H1 (cell line): ENCODE data around the gene PIANP. TPM values are rescaled to one million over a fixed set of nuclear protein-coding genes. Genes with fewer than 3 reads are reported as not detected.
A peak's percentile ranks its signal among the peaks of the same experiment; 100 is the strongest.

Experiments used
- CTCF ChIA-PET: fragments of 300-600 bp; sonication (Branson Sonifier 250); formaldehyde crosslinking; loops from one replicate; lab custom pipeline; 2021; ENCODE audit not compliant: partially characterized antibody; lab: Charles Lee
- POLR2A ChIA-PET: fragments of 300-600 bp; sonication (Branson Sonifier 250); formaldehyde crosslinking; loops from one replicate; lab custom pipeline; 2021; ENCODE audit warnings: inconsistent platforms; ENCODE audit not compliant: partially characterized antibody; lab: Charles Lee
- DNase-seq, 2 experiments: peaks; one replicate each; pipeline versions ENCODE4 v3.0.0 to v3.0.0-alpha.2; 2010 to 2022; ENCODE audit warnings: low spot score in 2 of 2, low read depth in 1 of 2, mixed read lengths in 1 of 2
- FAIRE-seq: peaks from 2 replicates; lab custom pipeline; 2011; peaks lifted over from hg19 to GRCh38; lab: Jason Lieb, UNC
- H2AFZ ChIP-seq: 2 replicates; pipeline ENCODE4 v1.8.1; 2012; ENCODE audit warnings: low read length, inconsistent platforms
- H2AK5ac ChIP-seq: 2 replicates; pipeline ENCODE4 v1.6.1; 2013; ENCODE audit warnings: low read depth, low read length
- H2BK120ac ChIP-seq: replicated peaks from 2 replicates; pipeline ENCODE3; 2013; ENCODE audit warnings: low read depth, low read length, inconsistent platforms
- H2BK12ac ChIP-seq: 2 replicates; pipeline ENCODE4 v1.6.1; 2013; ENCODE audit warnings: low read depth, low read length
- H2BK15ac ChIP-seq: 2 replicates; pipeline ENCODE4 v1.6.1; 2013; ENCODE audit warnings: low read length
- H2BK20ac ChIP-seq: 2 replicates; pipeline ENCODE4 v1.6.1; 2013; ENCODE audit warnings: low read length
- H2BK5ac ChIP-seq: 2 replicates; pipeline ENCODE4 v1.6.1; 2013; ENCODE audit warnings: low read depth, low read length
- H3K14ac ChIP-seq: 2 replicates; pipeline ENCODE4 v1.6.1; 2013; ENCODE audit warnings: inconsistent platforms; ENCODE audit not compliant: insufficient read length
- H3K18ac ChIP-seq: 2 replicates; pipeline ENCODE4 v1.6.1; 2013; ENCODE audit warnings: low read length; ENCODE audit errors: extremely low read depth
- H3K23ac ChIP-seq: 2 replicates; pipeline ENCODE4 v1.6.1; 2013; ENCODE audit warnings: inconsistent platforms; ENCODE audit not compliant: insufficient read length
- H3K23me2 ChIP-seq: 2 replicates; pipeline ENCODE4 v1.6.1; 2013; ENCODE audit warnings: low read depth, low read length
- H3K27ac ChIP-seq: 2 replicates; pipeline ENCODE4 v1.6.1; 2011; ENCODE audit warnings: low read depth, low read length, inconsistent platforms
- H3K27me3 ChIP-seq, 4 experiments: replicated peaks in 1 of 4; 1 replicate in 1 of 4; 2 replicates in 3 of 4; pipeline versions ENCODE4 v1.6.1 to v1.8.1; 2011 to 2013; ENCODE audit warnings: low read length in 3 of 4, mild to moderate bottlenecking in 3 of 4, inconsistent platforms in 2 of 4, mixed read lengths in 2 of 4, moderate library complexity in 1 of 4; ENCODE audit not compliant: control insufficient read depth in 3 of 4, insufficient read depth in 3 of 4; ENCODE audit errors: extremely low read depth in 1 of 4
- H3K36me3 ChIP-seq, 4 experiments: 2 replicates each; pipeline versions ENCODE4 v1.6.1 to v1.8.1; 2011 to 2013; ENCODE audit warnings: mild to moderate bottlenecking in 4 of 4, low read length in 3 of 4, moderate library complexity in 2 of 4, control low read depth in 1 of 4, inconsistent platforms in 1 of 4; ENCODE audit not compliant: insufficient read depth in 4 of 4, control insufficient read depth in 2 of 4
- H3K4ac ChIP-seq: replicated peaks from 2 replicates; pipeline ENCODE3; 2013; ENCODE audit warnings: low read length, low read depth, mixed read lengths, inconsistent platforms; ENCODE audit not compliant: insufficient read length
- H3K4me1 ChIP-seq, 4 experiments: replicated peaks in 1 of 4; 1 replicate in 1 of 4; 2 replicates in 3 of 4; pipeline versions ENCODE4 v1.6.1 to v1.8.1; 2011 to 2013; ENCODE audit warnings: low read length in 3 of 4, inconsistent platforms in 2 of 4, mixed read lengths in 1 of 4; ENCODE audit not compliant: insufficient read depth in 4 of 4, control insufficient read depth in 3 of 4
- H3K4me2 ChIP-seq, 2 experiments: 2 replicates each; pipeline versions ENCODE4 v1.6.1 to v1.8.1; 2011 to 2013; ENCODE audit warnings: low read depth in 2 of 2, low read length in 2 of 2, control low read depth in 1 of 2, inconsistent platforms in 1 of 2, mild to moderate bottlenecking in 1 of 2; ENCODE audit not compliant: insufficient read depth in 1 of 2
- H3K4me3 ChIP-seq, 4 experiments: fragments of 200-600, 300-600 bp in 1 of 4; sonication (generic), shearing (Covaris generic), sonication (Bioruptor Twin) in 1 of 4; 2 replicates each; pipeline versions ENCODE4 v1.5.1 to v1.8.1; 2011 to 2016; ENCODE audit warnings: low read length in 4 of 4, low read depth in 3 of 4, control low read depth in 2 of 4, inconsistent platforms in 2 of 4, mild to moderate bottlenecking in 2 of 4, mixed read lengths in 1 of 4, moderate library complexity in 1 of 4; ENCODE audit not compliant: insufficient read depth in 2 of 4; ENCODE audit errors: extremely low read depth in 1 of 4
- H3K56ac ChIP-seq: replicated peaks from 2 replicates; pipeline ENCODE3; 2013; ENCODE audit warnings: low read depth, mild to moderate bottlenecking, mixed read lengths, low read length, inconsistent platforms; ENCODE audit not compliant: insufficient read length
- H3K79me1 ChIP-seq: 2 replicates; pipeline ENCODE4 v1.6.1; 2013; ENCODE audit warnings: low read depth, low read length, control low read depth
- H3K79me2 ChIP-seq, 2 experiments: 2 replicates each; pipeline versions ENCODE4 v1.6.1 to v1.8.1; 2012 to 2013; ENCODE audit warnings: low read length in 2 of 2, mild to moderate bottlenecking in 2 of 2, inconsistent platforms in 1 of 2; ENCODE audit not compliant: insufficient read depth in 2 of 2, control insufficient read depth in 1 of 2
- H3K9ac ChIP-seq, 4 experiments: replicated peaks in 1 of 4; 1 replicate in 1 of 4; 2 replicates in 3 of 4; pipeline versions ENCODE4 v1.6.1 to v1.8.1; 2011 to 2013; ENCODE audit warnings: low read depth in 3 of 4, low read length in 3 of 4, control low read depth in 2 of 4, mild to moderate bottlenecking in 2 of 4, moderate library complexity in 2 of 4, inconsistent platforms in 1 of 4; ENCODE audit errors: extremely low read depth in 1 of 4
- H3K9me3 ChIP-seq, 2 experiments: 2 replicates each; pipeline versions ENCODE4 v1.6.1 to v1.8.1; 2012 to 2013; ENCODE audit warnings: mild to moderate bottlenecking in 2 of 2, moderate library complexity in 2 of 2, control low read depth in 1 of 2, inconsistent platforms in 1 of 2, low read depth in 1 of 2, low read length in 1 of 2, mixed read lengths in 1 of 2; ENCODE audit not compliant: insufficient read depth in 2 of 2
- H4K20me1 ChIP-seq, 2 experiments: replicated peaks in 1 of 2; 2 replicates each; pipeline versions ENCODE3 to v1.8.1; 2011 to 2013; ENCODE audit warnings: inconsistent platforms in 2 of 2, low read length in 2 of 2, mild to moderate bottlenecking in 1 of 2; ENCODE audit not compliant: insufficient read depth in 2 of 2, control insufficient read depth in 1 of 2
- H4K5ac ChIP-seq: 2 replicates; pipeline ENCODE4 v1.6.1; 2013; ENCODE audit warnings: low read length, low read depth, mixed read lengths, inconsistent platforms; ENCODE audit not compliant: insufficient read length
- H4K8ac ChIP-seq: 2 replicates; pipeline ENCODE4 v1.8.0; 2013; ENCODE audit warnings: mild to moderate bottlenecking, moderate library complexity, low read length, inconsistent platforms; ENCODE audit not compliant: insufficient read depth; ENCODE audit errors: extremely low read depth
- H4K91ac ChIP-seq: replicated peaks from 2 replicates; pipeline ENCODE3; 2013; ENCODE audit warnings: low read length, mixed read lengths, inconsistent platforms; ENCODE audit not compliant: insufficient read length
- KDM5A ChIP-seq: fragments of 200-600 bp; IDR thresholded peaks from 2 replicates; pipeline ENCODE4 v1.7.1; 2012; ENCODE audit warnings: mild to moderate bottlenecking, low read length, inconsistent platforms, mixed read lengths
- POLR2A ChIP-seq, 2 experiments: IDR thresholded peaks; 1 replicate in 1 of 2; 2 replicates in 1 of 2; pipeline ENCODE4 v1.6.1; 2011; ENCODE audit warnings: low read depth in 2 of 2, low read length in 2 of 2, mild to moderate bottlenecking in 2 of 2; ENCODE audit errors: control extremely low read depth in 1 of 2
- POLR2AphosphoS5 ChIP-seq: IDR thresholded peaks from 2 replicates; pipeline ENCODE4 v1.6.1; 2011; ENCODE audit warnings: low read depth, low read length
- WGBS, 2 experiments: shearing (Covaris generic) in 1 of 2; methylation state at CpG; one replicate each; pipeline versions ENCODE4 v1.1.6 to v1.1.7; 2013 to 2015; ENCODE audit warnings: low lambda C conversion rate in 2 of 2, mixed read lengths in 2 of 2, inconsistent platforms in 1 of 2, low coverage in 1 of 2, missing lambda C conversion rate in 1 of 2; ENCODE audit not compliant: insufficient replicate concordance in 2 of 2, insufficient coverage in 1 of 2, insufficient read length in 1 of 2; ENCODE audit errors: extremely low coverage in 1 of 2, missing lambda C conversion rate in 1 of 2; 5-methylcytosine and 5-hydroxymethylcytosine counted together
- polyA plus RNA-seq, 7 experiments: library from polyadenylated mRNA; depleted of rRNA in 3 of 7; stranded (reverse) in 5 of 7; unstranded in 2 of 7; fragments of >200 nt in 5 of 7; fragments of 200-250 nt in 2 of 7; gene quantifications; 1 replicate in 5 of 7; 2 replicates in 1 of 7; 4 replicates in 1 of 7; pipeline versions ENCODE4 v1.2.1 to v1.2.3, GENCODE V29; 2011 to 2013; ENCODE audit warnings: missing spikeins in 2 of 7, mixed read lengths in 2 of 7
- total RNA-seq: library from RNA; stranded (reverse); fragmentation: NEBNext Ultra II Directional; extraction: Animal tissue kit (Norgen Biotek cat#: 25700); gene quantifications from 2 replicates; pipeline ENCODE4 v1.2.1, GENCODE V29; 2021

The PIANP gene
- total and polyA plus RNA-seq, 2 of the 8 experiments (the other 6 are each of a cell fraction or from before 2014, with no cell fraction given), result 6.3 to 9.8 TPM

GRCh38 chr12:6745741-6746525 lies 45.3 kb upstream of the PIANP start:
- Histone ChIP-seq H3K23me2 (no peaks in the 10 kb centered on the region), H2AFZ (no peak overlapping the region), H3K18ac (no peak overlapping the region), H3K9ac (no peak overlapping the region), H4K91ac (no peak overlapping the region), H3K36me3 (peaks cover 21 to 53% (median 42%) of the 10 kb centered on the region in 4 experiments), H4K20me1 (peaks cover 2 to 6% of the 10 kb centered on the region in 2 experiments), H3K23ac (no peak overlapping the region), H2BK20ac (no peak overlapping the region), H3K4me2 (no peak overlapping the region), H2BK120ac (no peak overlapping the region), H3K4me1 (no peaks in the 10 kb centered on the region), H2BK15ac (no peak overlapping the region), H4K5ac (no peak overlapping the region), H3K79me2 (no peaks in the 10 kb centered on the region), H3K56ac (no peak overlapping the region), H2AK5ac (no peak overlapping the region), H3K4me3 (no peak overlapping the region), H3K4ac (no peak overlapping the region), H2BK5ac (no peak overlapping the region), H3K27ac (no peak overlapping the region), H4K8ac (no peak overlapping the region), H3K79me1 (no peaks in the 10 kb centered on the region), H2BK12ac (no peak overlapping the region), H3K14ac (no peak overlapping the region), H3K27me3 (no peaks in the 10 kb centered on the region), H3K9me3 (no peaks in the 10 kb centered on the region; a peak in 1 of 4 replicates)
- CTCF ChIA-PET, result interaction anchor here (0.6 to 2.3 kb wide), 7 partner anchors 8 to 234 kb away, joined by 3 to 9 read pairs (median 3); partner anchors contain the start of gene MLF2
- no peak for DNase-seq
- TF ChIP-seq POLR2AphosphoS5 (peak; percentile 38; the same call in 1 of the 2 replicates), POLR2A (IDR thresholded peaks at IDR 0.05; ENCODE audit: control extremely low read depth in 1 of 2, low read depth in 2 of 2, low read length in 2 of 2) (peak in 1 of 2 experiments; percentile 38; a peak in 1 of 3 replicates), KDM5A (no peak)
- WGBS, 2 experiments, result 90% methylated on average over 13 of the region's 13 CpGs; no CpG with 5 or more reads in 1 of the 2 experiments
- no peak for FAIRE-seq
- POLR2A ChIA-PET, result interaction anchor here (0.6 to 1.8 kb wide), 10 partner anchors 10 to 120 kb away, joined by 3 to 5 read pairs (median 4); partner anchors contain the start of gene ZNF384
